H9 (cell line): ENCODE results near the gene CHL1. TPM values are rescaled to one million over a fixed set of nuclear protein-coding genes. Genes with fewer than 3 reads are reported as not detected.

Experiments
- DNase-seq: peaks from one replicate; pipeline ENCODE4 v3.0.0-alpha.2; 2017
- H2AFZ ChIP-seq: one replicate; pipeline ENCODE4 v1.6.1; 2013; ENCODE audit warnings: mild to moderate bottlenecking, low read length, control low read depth, moderate library complexity
- H2AK5ac ChIP-seq: 2 replicates; pipeline ENCODE4 v1.6.1; 2013; ENCODE audit warnings: low read length, control low read depth, mixed read lengths; ENCODE audit not compliant: insufficient read length
- H2BK120ac ChIP-seq: one replicate; pipeline ENCODE4 v1.6.1; 2013; ENCODE audit warnings: low read depth, mild to moderate bottlenecking, low read length, control low read depth, inconsistent platforms; ENCODE audit not compliant: poor library complexity, severe bottlenecking
- H2BK12ac ChIP-seq: 2 replicates; pipeline ENCODE4 v1.6.1; 2013; ENCODE audit warnings: low read length, control low read depth, mixed read lengths, low read depth; ENCODE audit not compliant: insufficient read length
- H2BK15ac ChIP-seq: 2 replicates; pipeline ENCODE4 v1.6.1; 2013; ENCODE audit warnings: low read depth, low read length, control low read depth
- H2BK20ac ChIP-seq: one replicate; pipeline ENCODE4 v1.6.1; 2013; ENCODE audit warnings: low read depth, mild to moderate bottlenecking, low read length, control low read depth, inconsistent platforms; ENCODE audit not compliant: poor library complexity, severe bottlenecking
- H2BK5ac ChIP-seq: 2 replicates; pipeline ENCODE4 v1.6.1; 2013; ENCODE audit warnings: low read length, control low read depth, mixed read lengths; ENCODE audit not compliant: insufficient read length
- H3K14ac ChIP-seq: 2 replicates; pipeline ENCODE4 v1.6.1; 2013; ENCODE audit warnings: low read length, control low read depth; ENCODE audit not compliant: insufficient read depth
- H3K18ac ChIP-seq: 2 replicates; pipeline ENCODE4 v1.6.1; 2013; ENCODE audit warnings: low read depth, mild to moderate bottlenecking, mixed read lengths, low read length, control low read depth; ENCODE audit not compliant: insufficient read length
- H3K23ac ChIP-seq: 2 replicates; pipeline ENCODE4 v1.6.1; 2013; ENCODE audit warnings: low read length, control low read depth, mixed read lengths, low read depth; ENCODE audit not compliant: insufficient read length
- H3K23me2 ChIP-seq: 2 replicates; pipeline ENCODE4 v1.6.1; 2013; ENCODE audit warnings: low read depth, mild to moderate bottlenecking, mixed read lengths, low read length, control low read depth; ENCODE audit not compliant: insufficient read length, poor library complexity, severe bottlenecking
- H3K27ac ChIP-seq: 2 replicates; pipeline ENCODE4 v1.5.1; 2013; ENCODE audit warnings: low read length, control low read depth, mixed read lengths, low read depth; ENCODE audit not compliant: insufficient read length
- H3K27me3 ChIP-seq: 2 replicates; pipeline ENCODE4 v1.6.1; 2013; ENCODE audit warnings: low read length, control low read depth, inconsistent platforms; ENCODE audit not compliant: insufficient read depth
- H3K4ac ChIP-seq: 2 replicates; pipeline ENCODE4 v1.6.1; 2013; ENCODE audit warnings: low read depth, mild to moderate bottlenecking, control low read depth, inconsistent platforms, low read length, moderate library complexity
- H3K4me1 ChIP-seq: 2 replicates; pipeline ENCODE4 v1.6.1; 2013; ENCODE audit warnings: low read length, control low read depth, inconsistent platforms; ENCODE audit not compliant: insufficient read depth
- H3K4me2 ChIP-seq: 2 replicates; pipeline ENCODE4 v1.6.1; 2013; ENCODE audit warnings: low read length, control low read depth, mixed read lengths; ENCODE audit not compliant: insufficient read length, insufficient read depth
- H3K56ac ChIP-seq: 2 replicates; pipeline ENCODE4 v1.6.1; 2013; ENCODE audit warnings: low read depth, mild to moderate bottlenecking, mixed read lengths, low read length, control low read depth; ENCODE audit not compliant: insufficient read length
- H3K79me1 ChIP-seq: 2 replicates; pipeline ENCODE4 v1.6.1; 2013; ENCODE audit warnings: low read depth, mild to moderate bottlenecking, moderate library complexity, low read length, control low read depth, inconsistent platforms; ENCODE audit not compliant: insufficient read depth, poor library complexity, severe bottlenecking
- H3K79me2 ChIP-seq: 2 replicates; pipeline ENCODE4 v1.6.1; 2013; ENCODE audit warnings: low read length, control low read depth, inconsistent platforms; ENCODE audit not compliant: insufficient read depth
- H3K9ac ChIP-seq: 2 replicates; pipeline ENCODE4 v1.6.1; 2013; ENCODE audit warnings: low read length, control low read depth, mixed read lengths; ENCODE audit not compliant: insufficient read length; ENCODE audit errors: extremely low read depth
- H3K9me3 ChIP-seq: one replicate; pipeline ENCODE4 v1.6.1; 2013; ENCODE audit warnings: low read depth, low read length, inconsistent platforms; ENCODE audit not compliant: control insufficient read depth
- H3T11ph ChIP-seq: one replicate; pipeline ENCODE4 v1.6.1; 2013; ENCODE audit warnings: mild to moderate bottlenecking, low read length, control low read depth, inconsistent platforms
- H4K20me1 ChIP-seq: one replicate; pipeline ENCODE4 v1.6.1; 2013; ENCODE audit not compliant: control insufficient read depth, insufficient read length, insufficient read depth
- H4K5ac ChIP-seq: 2 replicates; pipeline ENCODE4 v1.6.1; 2013; ENCODE audit warnings: low read depth, mild to moderate bottlenecking, mixed read lengths, low read length, control low read depth; ENCODE audit not compliant: insufficient read length
- H4K8ac ChIP-seq: replicated peaks from 2 replicates; pipeline ENCODE4 v1.6.1; 2013; ENCODE audit warnings: low read length, control low read depth, mixed read lengths, low read depth; ENCODE audit not compliant: insufficient read length
- H4K91ac ChIP-seq: 2 replicates; pipeline ENCODE4 v1.6.1; 2013; ENCODE audit warnings: low read depth, mild to moderate bottlenecking, moderate library complexity, mixed read lengths, low read length, control low read depth; ENCODE audit not compliant: insufficient read length
- H3K27ac Mint-ChIP-seq, 3 experiments: 2 replicates in 2 of 3; 3 replicates in 1 of 3; pipeline ENCODE4 v1.8.0; 2020 to 2021; ENCODE audit warnings: mixed read lengths in 3 of 3, mild to moderate bottlenecking in 1 of 3, moderate library complexity in 1 of 3
- H3K27me3 Mint-ChIP-seq: 2 replicates; pipeline ENCODE4 v1.8.0; 2021; ENCODE audit warnings: low read depth, mild to moderate bottlenecking, moderate library complexity, mixed read lengths
- H3K36me3 Mint-ChIP-seq, 3 experiments: 2 replicates in 2 of 3; 3 replicates in 1 of 3; pipeline ENCODE4 v1.8.0; 2020 to 2021; ENCODE audit warnings: low read depth in 3 of 3, mixed read lengths in 3 of 3; ENCODE audit not compliant: insufficient read depth in 1 of 3
- H3K4me1 Mint-ChIP-seq, 2 experiments: 2 replicates each; pipeline ENCODE4 v1.8.0; 2020; ENCODE audit warnings: mixed read lengths in 2 of 2
- H3K4me3 Mint-ChIP-seq, 2 experiments: 2 replicates in 1 of 2; 3 replicates in 1 of 2; pipeline ENCODE4 v1.8.0; 2020 to 2021; ENCODE audit warnings: mild to moderate bottlenecking in 2 of 2, mixed read lengths in 2 of 2, moderate library complexity in 1 of 2
- H3K9me3 Mint-ChIP-seq, 2 experiments: 2 replicates in 1 of 2; 3 replicates in 1 of 2; pipeline ENCODE4 v1.8.0; 2020; ENCODE audit warnings: mild to moderate bottlenecking in 2 of 2, mixed read lengths in 2 of 2, moderate library complexity in 1 of 2
- CTCF ChIP-seq: fragments of 200-600 bp; sonication (generic); conservative IDR thresholded peaks from 3 replicates; pipeline ENCODE4 v1.8.0; 2021; ENCODE audit warnings: antibody characterized with exemption, mild to moderate bottlenecking
- WGBS: extraction: QIAGEN DNeasy Blood & Tissue Kit; methylation state at CpG from one replicate; pipeline ENCODE4 v1.1.7; 2013; ENCODE audit warnings: missing lambda C conversion rate, low lambda C conversion rate, mixed read lengths; ENCODE audit not compliant: insufficient read length; ENCODE audit errors: extremely low coverage; 5-methylcytosine and 5-hydroxymethylcytosine counted together
- total RNA-seq: library from RNA; stranded (reverse); gene quantifications from 2 replicates; pipeline ENCODE4 v1.2.1, GENCODE V29; 2021

Gene CHL1
- total RNA-seq, 1 experiment from 2014 or later: not detected

GRCh38 chr3:403826-404225 lies 207.3 kb downstream of the CHL1 start:
- no peak overlapping the region for H2AK5ac ChIP-seq
- Mint-ChIP-seq H3K9me3 (no peaks in the 10 kb centered on the region), H3K27me3 (peaks cover 2% of the 10 kb centered on the region), H3K4me1 (no peaks in the 10 kb centered on the region), H3K36me3 (no peaks in the 10 kb centered on the region), H3K27ac (no peak overlapping the region), H3K4me3 (no peak overlapping the region)
- H4K8ac ChIP-seq: no peak overlapping the region
- no peak overlapping the region for H2BK120ac ChIP-seq
- no peak overlapping the region for H3K23ac ChIP-seq
- no peak overlapping the region for H4K5ac ChIP-seq
- H2AFZ ChIP-seq: no peak overlapping the region
- no peaks in the 10 kb centered on the region for H3K9me3 ChIP-seq
- H4K20me1 ChIP-seq: no peaks in the 10 kb centered on the region
- H3K56ac ChIP-seq: no peak overlapping the region
- H2BK20ac ChIP-seq: no peak overlapping the region
- no peaks in the 10 kb centered on the region for H3K23me2 ChIP-seq
- H3K4ac ChIP-seq: no peak overlapping the region
- no peak overlapping the region for H3K27ac ChIP-seq
- no peaks in the 10 kb centered on the region for H3K27me3 ChIP-seq
- H2BK5ac ChIP-seq: no peak overlapping the region
- H3T11ph ChIP-seq: no peak overlapping the region
- no peak overlapping the region for H4K91ac ChIP-seq
- H2BK12ac ChIP-seq: no peak overlapping the region
- no peak for TF ChIP-seq CTCF
- H3K79me1 ChIP-seq: no peaks in the 10 kb centered on the region
- H2BK15ac ChIP-seq: no peak overlapping the region
- H3K18ac ChIP-seq: no peak overlapping the region
- no peak overlapping the region for H3K9ac ChIP-seq
- H3K4me1 ChIP-seq: no peaks in the 10 kb centered on the region
- no peak overlapping the region for H3K4me2 ChIP-seq
- H3K79me2 ChIP-seq: no peaks in the 10 kb centered on the region
- DNase-seq: no peak
- no peak overlapping the region for H3K14ac ChIP-seq
- no CpG with 5 or more reads among the region's 4 CpGs for WGBS
